VCaP (cell line): Measurements from ENCODE around the gene UBE3C.

Experiments
- H3K27ac ChIP-seq: fragments of 450-650 bp; 2 replicates; pipeline ENCODE4 v1.5.1; 2017
- TF ChIP-seq, protein P1 (sequence below): fragments of 450-650 bp; conservative IDR thresholded peaks from 2 replicates; pipeline ENCODE4 v1.5.1; 2017; ENCODE audit warnings: mild to moderate bottlenecking, moderate library complexity

The UBE3C gene

DNA sequence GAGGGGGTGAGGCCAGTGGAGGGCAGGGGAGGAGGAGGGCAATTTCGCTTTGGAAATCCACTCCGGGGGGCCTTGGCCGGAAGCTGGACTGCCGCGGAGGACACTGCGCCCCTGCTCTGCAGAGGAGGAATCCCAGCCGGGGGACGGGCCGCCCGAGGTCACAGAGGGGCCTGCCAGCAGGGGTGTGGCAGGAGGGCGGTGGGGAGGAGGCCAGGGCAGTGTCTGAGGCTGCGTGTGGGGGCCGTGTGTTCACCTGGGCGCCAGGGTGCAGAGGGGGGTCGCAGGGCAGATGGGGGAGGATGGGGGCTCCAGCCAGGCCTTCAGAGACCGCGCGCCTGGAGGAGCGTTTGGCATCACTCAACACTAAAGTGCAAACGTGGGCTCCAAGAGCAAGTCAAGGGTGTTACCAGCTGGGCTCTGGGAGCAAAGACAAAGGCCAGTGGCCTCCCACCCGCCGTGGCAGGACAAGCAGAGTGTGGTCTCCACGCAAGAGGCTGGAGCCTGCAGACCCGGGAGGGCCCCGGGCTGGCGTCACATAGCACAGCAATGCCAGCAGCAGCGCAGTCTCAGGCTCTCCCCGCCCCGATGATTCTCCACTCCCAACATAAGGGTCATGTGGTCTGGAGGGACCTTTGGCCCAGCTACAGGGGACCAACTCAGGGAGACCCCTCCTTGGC is 152.8 kb downstream of the UBE3C start:
- TF ChIP-seq, protein P1, sequence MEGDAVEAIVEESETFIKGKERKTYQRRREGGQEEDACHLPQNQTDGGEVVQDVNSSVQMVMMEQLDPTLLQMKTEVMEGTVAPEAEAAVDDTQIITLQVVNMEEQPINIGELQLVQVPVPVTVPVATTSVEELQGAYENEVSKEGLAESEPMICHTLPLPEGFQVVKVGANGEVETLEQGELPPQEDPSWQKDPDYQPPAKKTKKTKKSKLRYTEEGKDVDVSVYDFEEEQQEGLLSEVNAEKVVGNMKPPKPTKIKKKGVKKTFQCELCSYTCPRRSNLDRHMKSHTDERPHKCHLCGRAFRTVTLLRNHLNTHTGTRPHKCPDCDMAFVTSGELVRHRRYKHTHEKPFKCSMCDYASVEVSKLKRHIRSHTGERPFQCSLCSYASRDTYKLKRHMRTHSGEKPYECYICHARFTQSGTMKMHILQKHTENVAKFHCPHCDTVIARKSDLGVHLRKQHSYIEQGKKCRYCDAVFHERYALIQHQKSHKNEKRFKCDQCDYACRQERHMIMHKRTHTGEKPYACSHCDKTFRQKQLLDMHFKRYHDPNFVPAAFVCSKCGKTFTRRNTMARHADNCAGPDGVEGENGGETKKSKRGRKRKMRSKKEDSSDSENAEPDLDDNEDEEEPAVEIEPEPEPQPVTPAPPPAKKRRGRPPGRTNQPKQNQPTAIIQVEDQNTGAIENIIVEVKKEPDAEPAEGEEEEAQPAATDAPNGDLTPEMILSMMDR, result no peak
- no peak overlapping the region for H3K27ac ChIP-seq

DNA sequence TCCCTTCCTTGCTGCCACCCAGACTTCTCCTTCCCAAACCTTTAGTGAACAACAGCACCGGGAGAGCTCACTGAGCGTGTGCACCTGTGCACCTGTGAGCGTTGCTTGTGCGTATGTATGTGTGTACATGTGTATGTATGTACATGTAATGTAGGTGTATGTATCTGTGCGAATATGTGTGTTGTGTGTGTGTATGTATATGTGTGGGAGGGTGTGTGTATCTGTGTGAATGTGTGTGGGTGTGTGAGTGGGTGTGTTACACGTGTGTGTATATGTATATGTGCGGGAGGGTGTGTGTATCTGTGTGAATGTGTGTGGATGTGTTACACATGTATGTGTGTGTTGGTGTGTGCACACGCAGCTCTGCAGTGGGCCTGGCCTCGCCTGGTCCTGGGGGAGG is 153.5 kb downstream of the UBE3C start:
- H3K27ac ChIP-seq, result no peak overlapping the region
- TF ChIP-seq, protein P1, result no peak

DNA sequence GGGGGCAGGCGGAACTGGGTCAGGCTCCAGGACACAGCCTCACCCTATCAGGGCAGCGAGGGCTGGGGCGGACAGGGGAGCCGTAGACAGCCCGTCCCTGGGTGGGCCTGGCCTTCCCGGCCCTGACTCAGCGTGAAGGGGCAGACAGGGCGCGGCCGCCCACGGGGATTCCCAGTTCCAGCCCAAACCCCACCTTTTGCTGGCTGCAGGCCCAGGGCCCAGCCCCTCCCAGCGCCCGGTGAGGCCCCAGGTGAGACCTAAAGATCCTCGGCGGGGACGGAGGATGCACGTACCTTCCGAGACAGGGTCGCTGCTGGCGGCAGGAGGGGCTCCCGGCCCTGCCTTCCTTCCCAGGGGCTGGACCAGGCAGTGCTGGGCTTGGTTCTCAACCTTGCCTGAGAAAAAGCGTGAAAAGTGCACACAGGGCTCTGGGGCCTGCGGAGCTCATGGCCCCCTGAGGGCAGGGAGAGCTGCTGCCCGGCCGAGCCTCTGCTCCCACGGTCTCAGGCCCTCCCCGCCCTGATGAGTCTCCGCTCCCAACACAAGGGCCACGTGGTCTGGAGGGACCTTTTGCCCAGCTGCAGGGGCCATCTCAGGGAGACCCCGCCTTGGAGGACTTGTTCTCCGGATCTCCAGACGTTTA is 154.2 kb downstream of the UBE3C start:
- H3K27ac ChIP-seq, result no peak overlapping the region
- TF ChIP-seq, protein P1, result no peak

DNA sequence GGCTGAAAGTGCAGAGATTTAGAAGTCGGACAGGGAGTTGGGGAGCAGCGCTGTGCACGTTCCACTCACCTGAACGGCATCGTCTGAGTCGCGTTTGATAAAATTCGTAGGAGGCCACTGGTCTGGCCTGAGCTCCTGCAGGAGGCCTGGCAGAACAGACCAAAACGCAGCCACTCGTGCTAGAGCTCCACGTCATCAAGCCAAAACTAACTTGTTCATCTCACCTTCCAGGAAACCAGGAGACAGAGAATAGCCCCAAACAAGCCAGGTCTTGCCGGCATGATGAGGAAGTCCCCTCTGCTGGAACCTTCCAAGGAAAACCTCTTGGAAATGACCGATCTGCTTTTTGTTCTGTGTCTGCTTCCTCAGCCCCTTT is 154.7 kb downstream of the UBE3C start:
- no peak overlapping the region for H3K27ac ChIP-seq
- TF ChIP-seq, protein P1, result no peak

DNA sequence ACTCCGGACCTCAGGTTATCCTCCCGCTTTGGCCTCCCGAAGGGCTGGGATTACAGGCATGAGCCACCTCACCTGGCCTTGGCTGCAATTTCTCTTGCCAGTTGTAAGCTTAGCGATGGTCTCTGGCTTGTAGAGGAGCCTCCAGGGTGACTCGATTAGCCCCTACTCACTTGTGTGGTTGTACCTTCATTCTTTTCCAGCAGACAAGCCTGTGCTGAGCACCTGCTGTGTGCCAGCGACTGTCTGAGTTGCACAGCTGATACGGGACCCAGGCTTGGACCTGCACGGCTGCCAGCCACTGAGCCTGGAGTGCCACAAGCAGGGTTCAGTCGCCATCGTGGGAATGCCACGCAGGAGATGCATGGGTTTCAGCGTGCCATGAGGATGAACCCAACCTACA is 156.0 kb downstream of the UBE3C start:
- H3K27ac ChIP-seq, result no peak overlapping the region
- TF ChIP-seq, protein P1, result no peak

DNA sequence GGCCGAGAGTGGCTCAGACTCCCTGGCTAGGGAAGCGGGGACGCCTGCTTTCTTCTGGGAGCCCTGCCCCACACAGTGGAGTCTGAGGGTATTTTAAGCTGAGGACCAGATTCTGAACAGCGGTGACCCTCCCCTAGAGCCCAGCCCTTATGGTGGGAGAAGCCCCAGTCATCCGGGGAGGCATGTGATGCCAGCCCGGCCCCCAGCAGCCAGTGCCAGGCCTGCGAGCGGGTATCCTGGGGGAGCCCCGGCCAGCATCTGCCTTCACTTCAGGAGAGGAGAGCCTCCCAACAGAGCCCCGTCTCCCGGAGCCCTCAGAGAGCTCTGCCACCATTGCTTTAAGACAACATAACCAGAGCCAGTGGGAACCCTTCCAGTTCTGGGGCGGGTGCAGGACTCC is 156.6 kb downstream of the UBE3C start:
- no peak overlapping the region for H3K27ac ChIP-seq
- TF ChIP-seq, protein P1, result no peak

DNA sequence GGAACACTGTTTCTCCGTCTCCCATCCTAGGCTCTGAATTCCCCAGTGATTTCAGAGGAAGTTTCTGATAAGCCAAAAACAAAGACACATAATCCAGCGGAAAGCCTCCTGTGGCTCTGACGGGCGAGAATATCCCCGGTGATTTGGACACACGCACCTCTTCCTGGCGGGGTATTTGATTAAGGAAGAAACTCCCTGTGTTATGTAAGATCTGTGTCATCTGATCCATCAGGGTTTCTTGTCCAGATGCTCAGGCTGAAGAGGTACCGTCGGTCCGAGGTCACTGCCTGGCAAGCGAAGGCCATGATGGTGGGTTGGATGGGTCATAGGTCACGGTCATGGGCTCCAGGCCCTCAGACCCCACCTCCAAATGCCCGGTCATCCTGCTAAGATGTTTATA is 158.5 kb downstream of the UBE3C start:
- TF ChIP-seq, protein P1, result no peak
- no peak overlapping the region for H3K27ac ChIP-seq
